Heart right ventricle (tissue), 16 donors: ENCODE data around the gene FKBP8. TPM values are rescaled to one million over a fixed set of nuclear protein-coding genes. Genes with fewer than 3 reads are reported as not detected.
"Not testable (repeated sequence)": the region's sequence is repeated elsewhere in the genome, so short reads cannot be mapped to it uniquely, and the experiment has no call there.

Experiments used
- ATAC-seq, 8 donors: fragments of 200-7000 bp; cut with Tn5 transposase; one replicate each; pipeline ENCODE4 v1.9.1; 2020; ENCODE audit warnings: mild to moderate bottlenecking in 8 of 8, moderate library complexity in 8 of 8, moderate number of reproducible peaks in 1 of 8
- DNase-seq, 2 donors: peaks; one replicate each; pipeline ENCODE4 v3.0.0-alpha.2; 2020
- H3K27ac ChIP-seq, 10 donors: fragments of 200-600 bp; sonication (generic) in 2 of 10; one replicate each; pipeline versions ENCODE4 v1.5.0 to v1.8.0; 2020 to 2022; ENCODE audit warnings: mild to moderate bottlenecking in 3 of 10
- H3K27me3 ChIP-seq, 7 donors: fragments of 200-600 bp; one replicate each; pipeline ENCODE4 v1.8.0; 2021 to 2022; ENCODE audit warnings: mild to moderate bottlenecking in 2 of 7
- H3K36me3 ChIP-seq, 9 donors: fragments of 200-600 bp; sonication (generic) in 1 of 9; one replicate each; pipeline versions ENCODE4 v1.5.0 to v1.8.0; 2020 to 2022; ENCODE audit warnings: mild to moderate bottlenecking in 2 of 9
- H3K4me1 ChIP-seq, 9 donors: fragments of 200-600 bp; sonication (generic) in 1 of 9; one replicate each; pipeline versions ENCODE4 v1.5.0 to v1.8.0; 2020 to 2022; ENCODE audit warnings: mild to moderate bottlenecking in 4 of 9
- H3K4me3 ChIP-seq, 10 donors: fragments of 200-600 bp; sonication (generic) in 2 of 10; one replicate each; pipeline versions ENCODE4 v1.5.0 to v1.8.0; 2020 to 2022; ENCODE audit warnings: mild to moderate bottlenecking in 7 of 10, moderate library complexity in 2 of 10
- H3K9me3 ChIP-seq, 11 donors: fragments of 200-600 bp in 10 of 11; sonication (generic) in 2 of 11; one replicate each; pipeline versions ENCODE4 v1.5.0 to v1.8.0; 2013 to 2022; ENCODE audit warnings: mild to moderate bottlenecking in 2 of 11, control low read depth in 1 of 11, moderate library complexity in 1 of 11
- CTCF ChIP-seq, 9 donors: fragments of 200-600 bp; sonication (generic) in 2 of 9; IDR thresholded peaks; one replicate each; pipeline versions ENCODE4 v1.5.0 to v1.8.0; 2021 to 2022; ENCODE audit warnings: antibody characterized with exemption in 9 of 9, mild to moderate bottlenecking in 5 of 9, moderate library complexity in 1 of 9
- WGBS, 2 donors: extraction: QIAGEN DNeasy Blood & Tissue Kit; methylation state at CpG; one replicate each; pipeline ENCODE4 v1.1.7; 2013; ENCODE audit warnings: inconsistent platforms in 1 of 2; 5-methylcytosine and 5-hydroxymethylcytosine counted together
- intact Hi-C, 10 donors: fragments of 100-400 bp; cut with DNase I; formaldehyde crosslinking; loops; one replicate each; pipeline versions ENCODE4 v1.11.1 to v1.14.2; 2022
- polyA plus RNA-seq, 2 donors: library from polyadenylated mRNA; stranded (reverse); fragments of 200-250 nt; gene quantifications; one replicate each; pipeline ENCODE4 v1.2.3, GENCODE V29; 2013
- total RNA-seq, 10 donors: library from RNA; stranded (reverse); fragmentation: NEBNext Ultra II Directional in 3 of 10; extraction: Animal tissue kit (Norgen Biotek cat#: 25700) in 3 of 10; gene quantifications; one replicate each; pipeline versions ENCODE4 v1.2.1 to v1.2.4, GENCODE V29; 2021 to 2023
- donor health status: Arrhythmogenic right ventricular cardiomyopathy.
- donor health status: ischemic (EF 13 %, LVEDD 7.1; RV severe dilation, severe dysfunction).
- donor health status: healthy with polysubstance abuse.
- donor health status: DM: no; HTN: yes; CAD: no.
- donor health status: DM: no; HTN: no; CAD: no.
- donor health status: ischemic (EF 25% LVEDD 6.9; RV normal size, moderate dysfunction).
- donor health status: ischemic (EF 25% LVEDD 5.7; RV mildly dilated, moderate dysfunction).
- donor health status: healthy.
- donor health status: DM: yes; HTN: yes; CAD: no.
- donor health status: Ischemic cardiomyopathy.
- donor health status: ischemic (EF 35%, LVEDD 5.7; RV mildly dilated, moderate dysfunction).
- donor health status: nonischemic (EF 11% LVEDD 7.7; RV severe dilation, severe dysfunction).
- donor health status: DM: yes; HTN: yes; CAD: no.
- donor health status: PGD.
- donor health status: ischemic (EF 29% LVEDD 5.4; RV normal size, mild dysfunction).
- donor health status: nonischemic (EF 23%, LVEDD 6.1; RV moderate dilation, normal function).

The FKBP8 gene
- total and polyA plus RNA-seq, 12 donors, result 132 to 308 (median 152) TPM

- DNase-seq, result peak; percentile 33 to 44
- intact Hi-C loops, result loop anchor here in 2 of 10 donors (1.0 to 2.0 kb wide), 2 partner anchors 13 to 21 kb away; partner anchors contain the start of genes ELL (in 1 of the 2) and KXD1 (in 1 of the 2)
Observed at GRCh38 chr19:18543814-18544475, 572 bp upstream of the FKBP8 start.

GRCh38 chr19:18541992-18542940 is 1.1 kb downstream of the FKBP8 start:
- ATAC-seq, result peak in 5 of 8 donors; percentile 4 to 23 (median 15)
- intact Hi-C loops, result loop anchor here in 1 of 10 donors (2.0 kb wide), 1 partner anchor 19 kb away; the partner anchor contains the start of gene ELL
- 18 to 21% methylated on average over 11 of the region's 11 CpGs for WGBS, 2 donors
- Histone ChIP-seq H3K9me3 (no peaks in the 10 kb centered on the region), H3K27ac (peak overlapping the region; percentile 78 to 94 (median 90)), H3K4me1 (peaks cover 8 to 20% (median 16%) of the 10 kb centered on the region in 9 donors), H3K36me3 (peaks cover 0 to 44% (median 28%) of the 10 kb centered on the region in 9 donors), H3K27me3 (no peaks in the 10 kb centered on the region), H3K4me3 (peak overlapping the region; percentile 26 to 85 (median 60))
- no peak for TF ChIP-seq CTCF (IDR thresholded peaks at IDR 0.05)
- no peak for DNase-seq

More at GRCh38 chr19:18543814-18544475, 572 bp upstream of the FKBP8 start:
- Histone ChIP-seq H3K4me1 (peaks cover 8 to 20% (median 16%) of the 10 kb centered on the region in 9 donors), H3K27me3 (no peaks in the 10 kb centered on the region), H3K27ac (peak overlapping the region in 9 of 10 donors; percentile 78 to 94 (median 91)), H3K9me3 (no peaks in the 10 kb centered on the region), H3K36me3 (peaks cover 0 to 30% (median 16%) of the 10 kb centered on the region in 9 donors), H3K4me3 (peak overlapping the region; percentile 26 to 85 (median 60))
- TF ChIP-seq CTCF (IDR thresholded peaks at IDR 0.05), result peak in 1 of 9 donors; percentile 24
- 7 to 8% methylated on average over 12 of the region's 12 CpGs for WGBS, 2 donors
- ATAC-seq, result peak; percentile 6 to 56 (median 39)

- H3K36me3 ChIP-seq, result peaks cover 0 to 52% (median 36%) of the 10 kb centered on the region in 9 donors
- intact Hi-C loops, result no loop called here
- TF ChIP-seq CTCF (IDR thresholded peaks at IDR 0.05), result no peak
- no peak for DNase-seq
- H3K27ac ChIP-seq, result peak overlapping the region in 2 of 10 donors; percentile 93 to 94
- H3K9me3 ChIP-seq, result no peaks in the 10 kb centered on the region
- WGBS, 2 donors, result 82 to 85% methylated on average over 21 of the region's 21 CpGs
- peak overlapping the region in 1 of 10 donors; percentile 67 for H3K4me3 ChIP-seq
- H3K27me3 ChIP-seq, result no peaks in the 10 kb centered on the region
- peaks cover 8 to 20% (median 16%) of the 10 kb centered on the region in 9 donors for H3K4me1 ChIP-seq
- no peak for ATAC-seq
Observed at GRCh38 chr19:18541258-18541991, 1.9 kb downstream of the FKBP8 start.

- ATAC-seq, H3K9me3 ChIP-seq, H3K4me3 ChIP-seq, DNase-seq, H3K27me3 ChIP-seq, intact Hi-C loops, H3K27ac ChIP-seq: not testable (repeated sequence)
- WGBS, 2 donors, result 97 to 100% methylated on average over 1 of the region's 1 CpG
- peaks cover 8 to 20% (median 16%) of the 10 kb centered on the region in 9 donors for H3K4me1 ChIP-seq
- H3K36me3 ChIP-seq, result peaks cover 0 to 64% (median 45%) of the 10 kb centered on the region in 9 donors
Observed at GRCh38 chr19:18540200-18540599, 3.2 kb downstream of the FKBP8 start.
